ENCODE results near the gene CCDC187. TPM values are rescaled to one million over a fixed set of nuclear protein-coding genes. Genes with fewer than 3 reads are reported as not detected.

The CCDC187 gene
- total RNA-seq, 1 experiment from 2014 or later: not detected

DNA sequence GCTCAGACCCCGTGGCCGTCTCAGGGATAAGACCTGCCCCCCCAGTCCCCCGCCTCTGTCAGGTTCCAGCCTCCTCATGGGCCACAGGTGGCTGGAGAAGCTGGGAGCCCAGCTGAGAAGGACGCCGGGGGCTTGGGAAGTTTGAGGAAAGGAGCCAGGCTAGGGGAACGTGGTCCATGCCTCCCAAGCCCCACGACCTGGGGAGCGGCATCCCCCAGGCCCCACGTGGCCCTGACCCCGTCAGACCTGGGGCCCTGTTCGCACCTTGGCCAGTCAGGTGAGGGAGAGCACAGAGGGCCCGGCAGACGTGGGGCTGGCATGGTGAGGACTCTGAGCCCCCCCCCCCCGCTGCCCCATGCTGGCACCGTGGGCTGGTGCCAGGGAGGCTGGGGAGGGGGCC, 27.1 kb upstream of the CCDC187 start:
- ChIA-PET POLR2A (no interaction called here), CTCF (interaction anchor here (0.6 to 1.0 kb wide), 2 partner anchors 157 to 291 kb away, joined by 3 read pairs; no protein-coding TSS in a partner anchor)
- H3K4me3 Mint-ChIP-seq (ENCODE audit: unreplicated experiment): no peak overlapping the region
- no peaks in the 10 kb centered on the region for H3K27me3 Mint-ChIP-seq (ENCODE audit: insufficient read depth, unreplicated experiment)
- no peaks in the 10 kb centered on the region for H3K9me3 Mint-ChIP-seq (ENCODE audit: unreplicated experiment)
- no TSS peak for BruUV-seq (replicated peaks)
- TF ChIP-seq, protein P1, sequence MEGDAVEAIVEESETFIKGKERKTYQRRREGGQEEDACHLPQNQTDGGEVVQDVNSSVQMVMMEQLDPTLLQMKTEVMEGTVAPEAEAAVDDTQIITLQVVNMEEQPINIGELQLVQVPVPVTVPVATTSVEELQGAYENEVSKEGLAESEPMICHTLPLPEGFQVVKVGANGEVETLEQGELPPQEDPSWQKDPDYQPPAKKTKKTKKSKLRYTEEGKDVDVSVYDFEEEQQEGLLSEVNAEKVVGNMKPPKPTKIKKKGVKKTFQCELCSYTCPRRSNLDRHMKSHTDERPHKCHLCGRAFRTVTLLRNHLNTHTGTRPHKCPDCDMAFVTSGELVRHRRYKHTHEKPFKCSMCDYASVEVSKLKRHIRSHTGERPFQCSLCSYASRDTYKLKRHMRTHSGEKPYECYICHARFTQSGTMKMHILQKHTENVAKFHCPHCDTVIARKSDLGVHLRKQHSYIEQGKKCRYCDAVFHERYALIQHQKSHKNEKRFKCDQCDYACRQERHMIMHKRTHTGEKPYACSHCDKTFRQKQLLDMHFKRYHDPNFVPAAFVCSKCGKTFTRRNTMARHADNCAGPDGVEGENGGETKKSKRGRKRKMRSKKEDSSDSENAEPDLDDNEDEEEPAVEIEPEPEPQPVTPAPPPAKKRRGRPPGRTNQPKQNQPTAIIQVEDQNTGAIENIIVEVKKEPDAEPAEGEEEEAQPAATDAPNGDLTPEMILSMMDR (IDR thresholded peaks at IDR 0.05; ENCODE audit: unreplicated experiment): no peak
- intact Hi-C loops (cut with micrococcal nuclease): no loop called here
- DNase-seq (ENCODE audit: unreplicated experiment): no peak
- H3K27ac Mint-ChIP-seq (ENCODE audit: low read depth, unreplicated experiment): no peak overlapping the region
- H3K36me3 Mint-ChIP-seq (ENCODE audit: insufficient read depth, unreplicated experiment): peaks cover 5% of the 10 kb centered on the region
- no peaks in the 10 kb centered on the region for H3K4me1 Mint-ChIP-seq (ENCODE audit: insufficient read depth, unreplicated experiment)

DNA sequence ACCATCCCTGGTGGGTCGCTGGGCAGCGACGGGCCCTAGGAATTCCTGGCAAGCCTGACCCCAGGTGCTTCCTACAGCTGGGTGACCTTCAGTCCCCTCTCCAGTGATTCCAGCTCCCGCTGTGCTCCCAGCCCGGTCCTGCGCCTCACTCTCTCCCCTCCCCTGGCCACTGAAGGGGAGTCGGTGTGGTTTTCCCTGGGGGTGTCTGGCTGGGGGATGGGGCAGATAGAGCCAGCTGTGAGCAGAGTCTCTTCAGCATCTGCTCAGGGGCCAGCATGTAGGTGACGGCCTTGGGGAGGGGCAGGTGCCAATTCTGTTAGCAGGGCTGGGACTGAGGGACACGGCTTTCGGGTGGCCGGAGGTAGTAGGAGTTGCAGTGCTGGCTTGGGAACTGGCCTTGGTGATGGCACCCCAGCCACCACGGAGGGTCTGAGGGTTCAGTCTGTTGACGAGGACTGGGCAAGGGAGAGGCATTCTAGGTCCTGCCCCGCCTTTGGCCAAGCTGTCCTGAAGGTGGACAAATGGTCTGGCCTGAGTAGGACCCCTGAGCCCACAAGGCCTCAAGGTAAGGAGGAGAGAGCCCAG, 26.6 kb upstream of the CCDC187 start:
- intact Hi-C loops (cut with micrococcal nuclease): no loop called here
- no peaks in the 10 kb centered on the region for H3K27me3 Mint-ChIP-seq (ENCODE audit: insufficient read depth, unreplicated experiment)
- peaks cover 5% of the 10 kb centered on the region for H3K36me3 Mint-ChIP-seq (ENCODE audit: insufficient read depth, unreplicated experiment)
- no peak for DNase-seq (ENCODE audit: unreplicated experiment)
- CTCF ChIA-PET: interaction anchor here (0.6 kb wide), 2 partner anchors 30 to 292 kb away, joined by 3 read pairs; no protein-coding TSS in a partner anchor
- no peaks in the 10 kb centered on the region for H3K9me3 Mint-ChIP-seq (ENCODE audit: unreplicated experiment)
- no TSS peak for BruUV-seq (replicated peaks)
- no peak overlapping the region for H3K27ac Mint-ChIP-seq (ENCODE audit: low read depth, unreplicated experiment)
- POLR2A ChIA-PET: no interaction called here
- TF ChIP-seq, protein P1 (IDR thresholded peaks at IDR 0.05; ENCODE audit: unreplicated experiment): no peak
- H3K4me3 Mint-ChIP-seq (ENCODE audit: unreplicated experiment): no peak overlapping the region
- H3K4me1 Mint-ChIP-seq (ENCODE audit: insufficient read depth, unreplicated experiment): no peaks in the 10 kb centered on the region

DNA sequence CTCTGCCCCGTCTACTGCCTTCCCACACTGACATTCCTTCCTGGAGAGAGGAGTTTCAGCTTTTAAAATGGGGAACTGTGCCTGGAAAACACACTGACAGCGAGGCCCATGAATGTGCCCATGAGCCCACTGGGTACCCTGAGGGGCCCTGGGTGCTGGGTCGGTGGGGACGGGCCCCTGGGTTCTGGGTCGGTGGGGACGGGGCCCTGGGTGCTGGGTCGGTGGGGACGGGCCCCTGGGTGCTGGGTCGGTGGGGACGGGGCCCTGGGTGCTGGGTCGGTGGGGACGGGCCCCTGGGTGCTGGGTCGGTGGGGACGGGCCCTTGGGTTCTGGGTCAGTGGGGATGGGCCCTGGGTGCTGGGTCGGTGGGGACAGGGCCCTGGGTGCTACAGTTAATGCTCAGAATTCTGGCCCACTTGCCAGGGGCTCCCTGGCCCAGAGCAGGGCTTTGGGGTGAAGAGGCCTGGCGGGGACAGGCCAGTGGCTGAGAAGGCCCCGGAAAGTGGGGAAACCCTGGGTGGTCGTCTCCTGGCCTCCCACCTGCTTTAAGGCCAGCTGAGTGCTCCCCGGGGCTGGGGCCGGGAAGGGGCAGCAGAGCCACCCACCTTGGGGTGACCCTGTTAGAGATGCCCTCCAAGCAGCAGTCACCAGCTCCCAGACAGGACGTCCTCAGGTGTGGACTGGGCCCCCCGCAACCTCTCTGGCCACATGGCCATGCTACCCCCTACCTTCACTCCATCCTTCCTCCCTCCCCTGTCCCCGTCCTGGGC, 25.9 kb upstream of the CCDC187 start:
- no peaks in the 10 kb centered on the region for H3K4me1 Mint-ChIP-seq (ENCODE audit: insufficient read depth, unreplicated experiment)
- no peak for DNase-seq (ENCODE audit: unreplicated experiment)
- H3K9me3 Mint-ChIP-seq (ENCODE audit: unreplicated experiment): no peaks in the 10 kb centered on the region
- no peaks in the 10 kb centered on the region for H3K27me3 Mint-ChIP-seq (ENCODE audit: insufficient read depth, unreplicated experiment)
- no TSS peak for BruUV-seq (replicated peaks)
- intact Hi-C loops (cut with micrococcal nuclease): no loop called here
- no peak overlapping the region for H3K4me3 Mint-ChIP-seq (ENCODE audit: unreplicated experiment)
- TF ChIP-seq, protein P1 (IDR thresholded peaks at IDR 0.05; ENCODE audit: unreplicated experiment): no peak
- ChIA-PET CTCF (interaction anchor here (0.6 to 1.6 kb wide), 2 partner anchors 7 to 30 kb away, joined by 3 to 5 read pairs; no protein-coding TSS in a partner anchor), POLR2A (no interaction called here)
- H3K36me3 Mint-ChIP-seq (ENCODE audit: insufficient read depth, unreplicated experiment): peaks cover 5% of the 10 kb centered on the region
- no peak overlapping the region for H3K27ac Mint-ChIP-seq (ENCODE audit: low read depth, unreplicated experiment)

DNA sequence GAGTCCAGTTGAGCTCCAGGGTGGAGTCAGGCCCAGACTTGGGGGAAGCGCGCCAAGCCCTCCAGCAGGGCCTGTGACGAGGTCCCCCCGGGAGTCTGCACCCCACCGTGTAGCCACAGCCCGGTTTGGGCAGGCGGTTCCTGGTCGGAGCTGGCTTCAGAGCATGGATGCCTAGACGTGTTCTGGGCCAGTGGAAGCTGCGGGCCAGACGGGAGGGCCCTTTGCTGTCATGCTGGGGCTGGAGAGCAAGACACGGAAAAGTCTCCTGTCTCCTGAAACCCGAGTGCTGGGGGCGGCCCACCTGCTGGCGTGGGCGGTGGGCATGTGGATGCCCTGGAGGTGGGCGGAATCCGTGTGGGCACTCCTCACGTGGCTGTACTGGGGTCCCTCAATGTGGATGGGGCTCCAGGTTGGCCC, 25.3 kb upstream of the CCDC187 start:
- peaks cover 5% of the 10 kb centered on the region for H3K36me3 Mint-ChIP-seq (ENCODE audit: insufficient read depth, unreplicated experiment)
- POLR2A ChIA-PET: no interaction called here
- BruUV-seq (replicated peaks): no TSS peak
- no peaks in the 10 kb centered on the region for H3K4me1 Mint-ChIP-seq (ENCODE audit: insufficient read depth, unreplicated experiment)
- no peak overlapping the region for H3K27ac Mint-ChIP-seq (ENCODE audit: low read depth, unreplicated experiment)
- TF ChIP-seq, protein P1 (IDR thresholded peaks at IDR 0.05; ENCODE audit: unreplicated experiment): no peak
- H3K27me3 Mint-ChIP-seq (ENCODE audit: insufficient read depth, unreplicated experiment): no peaks in the 10 kb centered on the region
- CTCF ChIA-PET: interaction anchor here (1.6 kb wide), 1 partner anchor 8 kb away, joined by 5 read pairs; no protein-coding TSS in a partner anchor
- no peak for DNase-seq (ENCODE audit: unreplicated experiment)
- no peak overlapping the region for H3K4me3 Mint-ChIP-seq (ENCODE audit: unreplicated experiment)
- no peaks in the 10 kb centered on the region for H3K9me3 Mint-ChIP-seq (ENCODE audit: unreplicated experiment)
- intact Hi-C loops (cut with micrococcal nuclease): no loop called here

Data from MCF 10A (cell line).